GM12891 (cell line): ENCODE data around the gene SMC5.
A peak's percentile ranks its signal among the peaks of the same experiment; 100 is the strongest.
"Not testable (repeated sequence)": the region's sequence is repeated elsewhere in the genome, so short reads cannot be mapped to it uniquely, and the experiment has no call there.

ENCODE experiments used
- DNase-seq: peaks from one replicate; pipeline ENCODE4 v3.0.0; 2011; ENCODE audit warnings: low spot score; ENCODE audit not compliant: insufficient read length
- FAIRE-seq: peaks from 2 replicates; lab custom pipeline; 2011; peaks lifted over from hg19 to GRCh38; lab: Jason Lieb, UNC
- PAX5 ChIP-seq: IDR thresholded peaks from 2 replicates; pipeline ENCODE4 v1.6.1; 2011; ENCODE audit warnings: low read length, moderate library complexity, mild to moderate bottlenecking; ENCODE audit not compliant: insufficient read depth, severe bottlenecking
- POLR2A ChIP-seq: IDR thresholded peaks from 2 replicates; pipeline ENCODE4 v1.6.1; 2011; ENCODE audit warnings: low read depth, low read length, control low read depth
- POLR2AphosphoS5 ChIP-seq: IDR thresholded peaks from 2 replicates; pipeline ENCODE4 v1.6.1; 2011; ENCODE audit warnings: low read depth, low read length, control low read depth
- POU2F2 ChIP-seq: IDR thresholded peaks from 2 replicates; pipeline ENCODE4 v1.6.1; 2011; ENCODE audit warnings: low read depth, mild to moderate bottlenecking, control low read depth, low read length, moderate library complexity
- SPI1 ChIP-seq: IDR thresholded peaks from 2 replicates; pipeline ENCODE4 v1.6.1; 2011; ENCODE audit warnings: low read depth, low read length, control low read depth
- TAF1 ChIP-seq: IDR thresholded peaks from 2 replicates; pipeline ENCODE4 v1.6.1; 2011; ENCODE audit warnings: low read depth, low read length, control low read depth

Gene SMC5

DNA sequence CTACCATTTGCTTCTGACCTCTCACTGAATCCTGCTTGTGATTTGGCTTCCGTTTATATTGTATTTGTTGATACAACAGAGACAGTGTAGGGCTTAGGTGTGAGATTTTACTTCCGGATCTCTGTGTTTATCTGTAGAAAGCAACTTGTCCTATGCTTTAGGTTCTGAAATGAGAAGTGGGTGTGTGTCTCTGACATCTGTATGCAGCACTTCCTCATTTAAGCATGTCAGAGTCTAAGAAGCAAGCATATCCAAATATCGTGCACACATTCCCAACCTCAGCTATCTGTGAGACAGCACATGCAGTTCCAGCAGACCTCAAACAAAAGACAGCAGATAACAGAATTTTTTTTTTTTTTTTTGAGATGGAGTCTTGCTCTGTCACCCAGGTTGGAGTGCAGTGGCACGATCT lies 139.4 kb downstream of the SMC5 start:
- FAIRE-seq, result peak; percentile 87
- no peak for DNase-seq
- TF ChIP-seq SPI1, result peak; percentile 99
- TF ChIP-seq POLR2AphosphoS5, result no peak
- TF ChIP-seq POU2F2, result no peak
- no peak for TF ChIP-seq POLR2A

DNA sequence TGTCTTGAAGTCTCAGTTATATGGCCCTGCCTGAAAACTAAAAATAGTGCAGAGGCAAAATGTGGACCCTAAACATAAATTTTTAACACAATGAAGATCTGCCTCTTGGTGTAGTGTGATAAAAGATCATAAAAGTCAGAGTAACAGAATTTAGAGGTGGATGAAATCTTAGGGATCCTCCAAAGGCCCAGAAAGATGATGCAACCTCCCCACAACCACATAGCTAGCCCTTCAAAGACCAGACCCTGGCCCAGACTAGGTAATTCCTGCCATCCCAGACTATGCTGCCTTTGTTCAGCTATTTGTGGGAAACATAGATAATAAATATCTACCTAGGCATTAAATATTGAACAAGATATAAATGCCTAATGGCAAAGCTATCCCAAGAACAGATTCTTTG lies 140.4 kb downstream of the SMC5 start:
- no peak for DNase-seq
- FAIRE-seq, result no peak
- TF ChIP-seq POU2F2 (no peak), PAX5 (no peak), TAF1 (no peak), POLR2AphosphoS5 (no peak), POLR2A (no peak), SPI1 (no peak)

DNA sequence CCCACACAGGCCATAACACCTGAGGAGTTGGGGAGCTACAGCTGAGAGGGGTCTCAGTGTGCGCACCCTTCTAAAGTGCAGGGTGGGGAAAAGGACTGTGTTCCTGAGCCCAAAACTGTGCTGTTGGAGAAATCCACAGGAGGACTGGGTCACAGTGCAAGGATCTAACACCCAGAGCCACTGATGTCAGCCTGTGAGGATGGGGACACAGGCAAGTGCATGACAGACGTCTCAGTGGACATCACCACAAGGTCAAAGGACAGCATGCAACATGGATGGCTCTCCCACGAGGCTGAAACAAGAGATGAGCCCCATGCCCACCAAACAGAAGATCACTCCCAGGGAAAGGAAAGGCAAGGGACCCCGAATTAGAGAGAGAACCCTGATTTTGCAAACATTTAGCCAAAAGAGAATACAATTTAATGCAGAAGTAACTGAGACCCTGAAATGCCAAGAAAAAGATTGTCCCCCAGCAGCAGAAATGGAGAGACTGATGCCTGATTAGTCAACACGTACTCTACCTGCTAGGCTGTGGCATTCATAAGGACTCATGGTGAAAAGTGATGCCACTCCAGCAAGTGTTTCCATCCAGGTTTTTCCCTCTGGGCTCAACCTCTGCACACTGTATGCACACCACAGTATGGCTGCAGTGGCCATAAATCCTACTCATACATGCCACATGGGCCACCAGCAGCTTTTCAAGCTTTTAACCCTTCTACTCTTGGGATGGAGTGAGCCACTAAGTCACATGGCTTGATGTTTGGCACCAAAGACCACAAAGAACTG lies 141.5 kb downstream of the SMC5 start:
- DNase-seq (no peak), FAIRE-seq (no peak)
- TF ChIP-seq SPI1 (no peak), PAX5 (no peak), POU2F2 (no peak), TAF1 (no peak), POLR2A (no peak), POLR2AphosphoS5 (no peak)

DNA sequence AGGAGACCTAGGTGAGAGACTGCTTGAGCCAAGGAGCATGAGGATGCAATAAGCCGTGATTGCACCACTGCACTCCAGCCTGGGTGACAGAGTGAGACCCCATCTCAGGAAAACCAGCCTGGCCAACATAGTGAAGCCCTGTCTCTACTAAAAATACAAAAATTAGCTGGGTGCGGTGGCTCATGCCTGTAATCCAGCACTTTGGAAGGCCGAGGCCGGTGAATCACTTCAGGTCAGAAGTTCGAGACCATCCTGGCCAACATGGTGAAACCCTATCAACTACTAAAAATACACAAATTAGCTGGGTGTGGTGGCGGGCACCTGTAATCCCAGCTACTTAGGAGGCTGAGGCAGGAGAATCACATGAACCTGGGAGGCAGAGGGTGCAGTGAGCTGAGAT lies 142.5 kb downstream of the SMC5 start:
- DNase-seq, FAIRE-seq: not testable (repeated sequence)

DNA sequence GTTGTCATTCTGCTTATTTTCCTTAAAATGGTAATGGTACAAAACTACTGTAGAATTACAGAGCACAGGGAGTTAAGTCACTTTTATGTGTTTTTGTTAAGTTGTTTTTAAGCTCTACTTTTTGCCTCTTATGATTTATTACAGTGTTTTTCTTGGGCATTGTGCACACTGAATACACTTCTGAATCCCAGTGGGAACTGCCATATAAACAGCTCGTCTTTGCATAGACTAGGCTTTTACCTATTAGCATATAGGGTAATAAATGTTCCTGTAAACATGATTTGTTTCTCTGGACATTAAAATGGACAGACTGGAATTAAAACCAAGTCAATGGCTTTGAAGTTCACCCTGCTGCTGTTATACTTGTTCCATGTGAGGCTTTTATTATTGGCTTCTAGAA lies 143.4 kb downstream of the SMC5 start:
- FAIRE-seq (no peak), DNase-seq (no peak)
- TF ChIP-seq POLR2AphosphoS5 (no peak), TAF1 (no peak), PAX5 (no peak), POLR2A (no peak), POU2F2 (no peak), SPI1 (no peak)

DNA sequence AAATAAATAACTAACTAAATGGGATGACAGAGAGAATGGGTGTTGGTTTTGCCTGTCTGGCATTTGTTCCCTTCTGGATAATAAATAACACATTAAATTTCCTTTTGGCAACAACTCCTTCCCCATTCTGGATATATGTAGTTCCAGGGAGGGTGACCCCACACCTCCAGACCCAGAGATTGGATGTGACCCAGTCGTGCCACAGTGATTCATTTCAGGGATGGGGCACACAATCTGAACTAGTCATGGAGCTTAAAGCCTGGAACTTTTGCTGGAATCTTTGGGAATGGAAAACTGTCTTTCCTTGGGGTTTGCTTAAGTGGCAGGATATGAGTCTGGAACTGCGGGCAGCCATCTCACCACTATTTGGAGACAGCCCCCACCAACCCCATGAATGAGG lies 144.4 kb downstream of the SMC5 start:
- DNase-seq (no peak), FAIRE-seq (no peak)
- TF ChIP-seq TAF1 (no peak), POLR2AphosphoS5 (no peak), POLR2A (no peak), SPI1 (no peak), PAX5 (no peak), POU2F2 (no peak)

DNA sequence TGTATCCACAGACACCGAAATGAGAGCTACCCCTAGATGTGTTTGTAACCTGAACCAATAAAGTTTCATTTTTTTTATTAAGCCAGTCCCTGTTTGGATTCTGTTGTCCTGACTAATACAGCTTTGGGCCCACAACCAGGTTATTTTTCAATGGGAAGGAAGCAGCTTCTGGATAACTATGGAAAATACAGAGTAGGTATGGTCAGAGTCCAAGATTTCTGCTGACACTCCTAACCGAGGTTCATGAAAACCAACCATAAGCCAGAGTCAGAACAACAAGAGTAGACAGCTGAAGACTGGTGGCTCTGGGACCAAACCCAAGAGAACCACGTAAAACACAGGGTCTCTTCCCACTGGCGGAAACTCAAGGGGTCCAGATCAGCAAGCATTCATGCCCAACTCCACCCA lies 144.8 kb downstream of the SMC5 start:
- DNase-seq, result no peak

DNA sequence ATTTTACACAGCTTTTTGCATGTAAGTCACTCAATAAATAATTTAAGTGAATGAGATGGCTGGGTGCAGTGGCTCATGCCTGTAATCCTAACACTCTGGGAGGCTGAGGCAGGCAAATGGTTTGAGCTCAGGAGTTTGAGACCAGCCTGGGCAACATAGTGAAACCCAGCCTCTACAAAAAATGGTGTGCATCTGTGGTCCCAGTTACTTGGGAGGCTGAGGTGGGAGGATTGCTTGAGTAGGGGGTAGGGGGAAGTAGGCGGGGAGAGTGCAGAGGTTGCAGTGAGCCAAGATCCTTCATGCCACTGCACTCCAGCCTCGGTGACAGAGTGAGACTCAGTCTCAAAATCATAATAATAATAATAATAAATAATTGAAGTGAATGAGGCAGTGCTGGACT lies 145.5 kb downstream of the SMC5 start:
- FAIRE-seq (no peak), DNase-seq (no peak)
- no peak for TF ChIP-seq PAX5
- TF ChIP-seq POLR2AphosphoS5, result no peak
- TF ChIP-seq TAF1, result no peak
- TF ChIP-seq POLR2A, result no peak
- TF ChIP-seq SPI1, result no peak
- TF ChIP-seq POU2F2, result no peak

More for the DNA sequence above, 144.8 kb downstream of the SMC5 start:
- FAIRE-seq, result no peak
- TF ChIP-seq POU2F2 (no peak), SPI1 (no peak), POLR2AphosphoS5 (no peak), POLR2A (no peak), PAX5 (no peak), TAF1 (no peak)
